Left lung (tissue), 10 donors: ENCODE data around the gene TMEM98. TPM values are rescaled to one million over a fixed set of nuclear protein-coding genes. Genes with fewer than 3 reads are reported as not detected.
"Not testable (repeated sequence)": the region's sequence is repeated elsewhere in the genome, so short reads cannot be mapped to it uniquely, and the experiment has no call there.

Source experiments
- ATAC-seq: fragments of 200-7000 bp; cut with Tn5 transposase; one replicate; pipeline ENCODE4 v1.9.1; 2020; ENCODE audit warnings: moderate library complexity
- DNase-seq, 4 donors: peaks; one replicate each; pipeline ENCODE4 v3.0.0-alpha.2; 2013 to 2020
- H3K27ac ChIP-seq, 2 donors: fragments of 200-600 bp; sonication (generic) in 1 of 2; one replicate each; pipeline versions ENCODE4 v1.5.0 to v1.8.0; 2020 to 2021
- H3K27me3 ChIP-seq, 2 donors: fragments of 200-600 bp; sonication (generic) in 1 of 2; one replicate each; pipeline versions ENCODE4 v1.5.0 to v1.8.0; 2020 to 2021
- H3K36me3 ChIP-seq, 2 donors: fragments of 200-600 bp; sonication (generic) in 1 of 2; one replicate each; pipeline versions ENCODE4 v1.5.0 to v1.8.0; 2020 to 2021
- H3K4me1 ChIP-seq, 2 donors: fragments of 200-600 bp; one replicate each; pipeline ENCODE4 v1.8.0; 2021
- H3K4me3 ChIP-seq, 2 donors: fragments of 200-600 bp; sonication (generic) in 1 of 2; one replicate each; pipeline versions ENCODE4 v1.5.0 to v1.8.0; 2020 to 2021; ENCODE audit warnings: mild to moderate bottlenecking in 1 of 2
- H3K9me3 ChIP-seq, 2 donors: fragments of 200-600 bp; sonication (generic) in 1 of 2; one replicate each; pipeline versions ENCODE4 v1.5.0 to v1.8.0; 2020 to 2021
- CTCF ChIP-seq, 2 donors: fragments of 200-600 bp; sonication (generic) in 1 of 2; IDR thresholded peaks; one replicate each; pipeline versions ENCODE4 v1.5.0 to v1.8.0; 2021; ENCODE audit warnings: antibody characterized with exemption in 2 of 2
- intact Hi-C, 2 donors: fragments of 100-400 bp; cut with DNase I; formaldehyde crosslinking; loops; one replicate each; pipeline versions ENCODE4 v1.11.2 to v1.14.2; 2022
- polyA plus RNA-seq, 6 donors: library from polyadenylated mRNA; unstranded; fragments of 120-200 nt; gene quantifications; one replicate each; pipeline ENCODE4 v1.2.1, GENCODE V29; 2013; ENCODE audit not compliant: insufficient read length in 6 of 6
- total RNA-seq, 2 donors: library from RNA; stranded (reverse); fragmentation: NEBNext Ultra II Directional; extraction: Animal tissue kit (Norgen Biotek cat#: 25700); gene quantifications; one replicate each; pipeline ENCODE4 v1.2.1, GENCODE V29; 2021
- donor health status: DM: no; HTN: yes; CAD: no.
- donor health status: DM: no; HTN: no; CAD: no.

Gene TMEM98
- total and polyA plus RNA-seq, 8 donors: 57.1 to 313 (median 267) TPM

- Histone ChIP-seq H3K27ac (no peak overlapping the region), H3K4me1 (no peaks in the 10 kb centered on the region), H3K4me3 (no peak overlapping the region), H3K36me3 (no peaks in the 10 kb centered on the region), H3K27me3 (no peaks in the 10 kb centered on the region), H3K9me3 (peaks cover 0 to 6% of the 10 kb centered on the region in 2 donors)
- no peak for ATAC-seq
- no peak for DNase-seq
- intact Hi-C loops: no loop called here
- no peak for TF ChIP-seq CTCF (IDR thresholded peaks at IDR 0.05)
Measured at GRCh38 chr17:32976605-32977004, 48.7 kb downstream of the TMEM98 start.

GRCh38 chr17:32980230-32980629 is 52.3 kb downstream of the TMEM98 start:
- ATAC-seq (no peak), DNase-seq (no peak)
- H3K27me3 ChIP-seq: no peaks in the 10 kb centered on the region
- H3K4me3 ChIP-seq: no peak overlapping the region
- no peaks in the 10 kb centered on the region for H3K4me1 ChIP-seq
- no peak overlapping the region for H3K27ac ChIP-seq
- TF ChIP-seq CTCF (IDR thresholded peaks at IDR 0.05): no peak
- H3K36me3 ChIP-seq: no peaks in the 10 kb centered on the region
- peaks cover 0 to 15% of the 10 kb centered on the region in 2 donors for H3K9me3 ChIP-seq
- intact Hi-C loops: no loop called here

- H3K27ac ChIP-seq, H3K36me3 ChIP-seq, intact Hi-C loops, ATAC-seq, H3K4me1 ChIP-seq, H3K4me3 ChIP-seq, H3K27me3 ChIP-seq, DNase-seq: not testable (repeated sequence)
- peaks cover 0 to 15% of the 10 kb centered on the region in 2 donors for H3K9me3 ChIP-seq
Measured at GRCh38 chr17:32981611-32982010, 53.7 kb downstream of the TMEM98 start.

GRCh38 chr17:32985050-32985756 is 57.2 kb downstream of the TMEM98 start:
- DNase-seq: no peak
- TF ChIP-seq CTCF (IDR thresholded peaks at IDR 0.05): no peak
- Histone ChIP-seq H3K27me3 (no peaks in the 10 kb centered on the region), H3K4me3 (no peak overlapping the region), H3K36me3 (no peaks in the 10 kb centered on the region), H3K4me1 (no peaks in the 10 kb centered on the region), H3K27ac (no peak overlapping the region), H3K9me3 (peaks cover 0 to 25% of the 10 kb centered on the region in 2 donors)
- intact Hi-C loops: no loop called here
- ATAC-seq: no peak

GRCh38 chr17:32987453-32987805 is 59.5 kb downstream of the TMEM98 start:
- H3K27me3 ChIP-seq, ATAC-seq, H3K4me1 ChIP-seq, intact Hi-C loops, DNase-seq, H3K27ac ChIP-seq, H3K36me3 ChIP-seq, H3K4me3 ChIP-seq: not testable (repeated sequence)
- H3K9me3 ChIP-seq: peaks cover 0 to 14% of the 10 kb centered on the region in 2 donors

- intact Hi-C loops, H3K36me3 ChIP-seq, H3K4me3 ChIP-seq, H3K27ac ChIP-seq, DNase-seq, ATAC-seq, H3K4me1 ChIP-seq, H3K27me3 ChIP-seq, H3K9me3 ChIP-seq: not testable (repeated sequence)
Measured at GRCh38 chr17:32987868-32988267, 59.9 kb downstream of the TMEM98 start.
